Liver (tissue), 9 donors: ENCODE measurements around the gene SGK1. TPM values are rescaled to one million over a fixed set of nuclear protein-coding genes. Genes with fewer than 3 reads are reported as not detected.

Experiments
- DNase-seq: peaks from one replicate; pipeline ENCODE4 v3.0.0-alpha.2; 2017; ENCODE audit warnings: low spot score
- H3K27ac ChIP-seq, 2 donors: one replicate each; pipeline ENCODE4 v1.7.0; 2013; ENCODE audit warnings: inconsistent platforms in 2 of 2, low read length in 2 of 2, control low read depth in 1 of 2, low read depth in 1 of 2, mild to moderate bottlenecking in 1 of 2
- H3K27me3 ChIP-seq, 4 donors: one replicate each; pipeline versions ENCODE4 v1.6.1 to v1.7.0; 2013; ENCODE audit warnings: low read length in 3 of 4, inconsistent platforms in 1 of 4, mild to moderate bottlenecking in 1 of 4, moderate library complexity in 1 of 4; ENCODE audit not compliant: control insufficient read depth in 4 of 4, insufficient read depth in 4 of 4
- H3K36me3 ChIP-seq, 4 donors: one replicate each; pipeline versions ENCODE4 v1.6.1 to v1.7.0; 2013; ENCODE audit warnings: low read length in 3 of 4, mild to moderate bottlenecking in 3 of 4, low read depth in 1 of 4, moderate library complexity in 1 of 4; ENCODE audit not compliant: control insufficient read depth in 4 of 4, insufficient read depth in 3 of 4
- H3K4me1 ChIP-seq, 4 donors: one replicate each; pipeline versions ENCODE4 v1.6.1 to v1.7.0; 2013; ENCODE audit warnings: low read length in 3 of 4, mild to moderate bottlenecking in 3 of 4, moderate library complexity in 1 of 4; ENCODE audit not compliant: control insufficient read depth in 4 of 4, insufficient read depth in 4 of 4
- H3K4me3 ChIP-seq, 3 donors: one replicate each; pipeline versions ENCODE4 v1.6.1 to v1.7.0; 2013; ENCODE audit warnings: low read length in 3 of 3, control low read depth in 1 of 3, low read depth in 1 of 3, mild to moderate bottlenecking in 1 of 3
- H3K9ac ChIP-seq, 2 donors: one replicate each; pipeline ENCODE4 v1.7.0; 2013; ENCODE audit warnings: low read length in 2 of 2, mild to moderate bottlenecking in 2 of 2, moderate library complexity in 2 of 2, control low read depth in 1 of 2, low read depth in 1 of 2
- H3K9me3 ChIP-seq, 4 donors: one replicate each; pipeline versions ENCODE4 v1.6.1 to v1.7.0; 2013; ENCODE audit warnings: low read length in 3 of 4; ENCODE audit not compliant: control insufficient read depth in 4 of 4
- ATF3 ChIP-seq: IDR thresholded peaks from 2 replicates; pipeline ENCODE4 v1.6.1; 2016; ENCODE audit warnings: antibody characterized with exemption
- EGR1 ChIP-seq, 2 donors: IDR thresholded peaks; 2 replicates each; pipeline ENCODE4 v1.6.1; 2016 to 2018; ENCODE audit warnings: antibody characterized with exemption in 2 of 2, low read depth in 2 of 2
- FOXA1 ChIP-seq: IDR thresholded peaks from 2 replicates; pipeline ENCODE4 v1.6.1; 2016; ENCODE audit warnings: antibody characterized with exemption
- FOXA2 ChIP-seq: IDR thresholded peaks from 2 replicates; pipeline ENCODE4 v1.6.1; 2016; ENCODE audit warnings: antibody characterized with exemption
- HNF4A ChIP-seq, 2 donors: conservative IDR thresholded peaks; 2 replicates each; pipeline ENCODE4 v1.6.1; 2016; ENCODE audit warnings: antibody characterized with exemption in 2 of 2, mild to moderate bottlenecking in 2 of 2
- HNF4G ChIP-seq: IDR thresholded peaks from 2 replicates; pipeline ENCODE4 v1.6.1; 2016; ENCODE audit warnings: antibody characterized with exemption
- MAX ChIP-seq: IDR thresholded peaks from 2 replicates; pipeline ENCODE4 v1.6.1; 2016; ENCODE audit warnings: antibody characterized with exemption
- NR2F2 ChIP-seq: IDR thresholded peaks from 2 replicates; pipeline ENCODE4 v1.6.1; 2016; ENCODE audit warnings: antibody characterized with exemption
- RAD21 ChIP-seq, 2 donors: IDR thresholded peaks; 2 replicates each; pipeline ENCODE4 v1.6.1; 2016; ENCODE audit warnings: antibody characterized with exemption in 2 of 2, mild to moderate bottlenecking in 2 of 2
- REST ChIP-seq: IDR thresholded peaks from 2 replicates; pipeline ENCODE4 v1.6.1; 2016; ENCODE audit warnings: antibody characterized with exemption, mild to moderate bottlenecking
- SP1 ChIP-seq: IDR thresholded peaks from 2 replicates; pipeline ENCODE4 v1.6.1; 2018; ENCODE audit warnings: antibody characterized with exemption, mild to moderate bottlenecking
- TAF1 ChIP-seq: conservative IDR thresholded peaks from 2 replicates; pipeline ENCODE4 v1.6.1; 2016; ENCODE audit warnings: antibody characterized with exemption, mild to moderate bottlenecking
- YY1 ChIP-seq: IDR thresholded peaks from 2 replicates; pipeline ENCODE4 v1.6.1; 2016; ENCODE audit warnings: antibody characterized with exemption, mild to moderate bottlenecking
- WGBS: extraction: QIAGEN DNeasy Blood & Tissue Kit; methylation state at CpG from one replicate; pipeline ENCODE4 v1.1.7; 2013; 5-methylcytosine and 5-hydroxymethylcytosine counted together
- polyA plus RNA-seq, 2 donors: library from polyadenylated mRNA; stranded (reverse) in 1 of 2; unstranded in 1 of 2; fragments of 200-250 nt in 1 of 2; fragments of >200 nt in 1 of 2; fragmentation: Nextera tagmentation in 1 of 2; extraction: Ambion mirVana in 1 of 2; gene quantifications; one replicate each; pipeline versions ENCODE4 v1.2.1 to v1.2.3, GENCODE V29; 2013 to 2015
- total RNA-seq, 2 donors: library from RNA; depleted of rRNA; stranded (reverse); fragments of >200 nt; gene quantifications; one replicate each; pipeline ENCODE4 v1.2.3, GENCODE V29; 2014
- donor health status: healthy.
- donor health status: healthy.
- donor health status: healthy.
- donor health status: healthy.
- donor health status: healthy.

SGK1 gene
- total and polyA plus RNA-seq, 4 donors = 28.0 to 113 (median 35.4) TPM

GRCh38 chr6:134175532-134176263 lies 142.2 kb downstream of the SGK1 start:
- Histone ChIP-seq H3K27me3 (no peaks in the 10 kb centered on the region), H3K9ac (peak overlapping the region; percentile 72 to 82), H3K27ac (peak overlapping the region; percentile 96 to 98), H3K4me3 (peak overlapping the region; percentile 54 to 89 (median 70)), H3K36me3 (peaks cover 9 to 24% (median 22%) of the 10 kb centered on the region in 4 donors), H3K4me1 (peaks cover 1 to 26% (median 10%) of the 10 kb centered on the region in 4 donors), H3K9me3 (no peaks in the 10 kb centered on the region)
- DNase-seq = no peak
- TF ChIP-seq SP1 = peak; percentile 39
- peak; percentile 79 for TF ChIP-seq NR2F2
- TF ChIP-seq REST = peak; percentile 25
- no peak for TF ChIP-seq ATF3
- TF ChIP-seq MAX = no peak
- peak; percentile 14 for TF ChIP-seq TAF1
- 2% methylated on average over 44 of the region's 44 CpGs for WGBS

GRCh38 chr6:134174672-134175531 lies 143.0 kb downstream of the SGK1 start:
- DNase-seq = peak; percentile 99
- Histone ChIP-seq H3K36me3 (peaks cover 9 to 32% (median 29%) of the 10 kb centered on the region in 4 donors), H3K9me3 (no peaks in the 10 kb centered on the region), H3K4me1 (peaks cover 1 to 26% (median 12%) of the 10 kb centered on the region in 4 donors), H3K4me3 (peak overlapping the region; percentile 70 to 89 (median 87)), H3K27ac (peak overlapping the region; percentile 96 to 98), H3K9ac (peak overlapping the region; percentile 95 to 97), H3K27me3 (no peaks in the 10 kb centered on the region)
- WGBS = under 1% methylated on average over 100 of the region's 100 CpGs
- TF ChIP-seq HNF4A (conservative IDR thresholded peaks at IDR 0.05) (no peak), EGR1 (IDR thresholded peaks at IDR 0.05; ENCODE audit: low read depth in 2 of 2) (peak; percentile 44 to 84), NR2F2 (no peak), MAX (peak; percentile 27), HNF4G (peak; percentile 33), SP1 (peak; percentile 55), FOXA1 (peak; percentile 43), TAF1 (peak; percentile 99), RAD21 (IDR thresholded peaks at IDR 0.05) (peak; percentile 6 to 55), FOXA2 (peak; percentile 3), ATF3 (no peak), REST (peak; percentile 96), YY1 (peak; percentile 63)
